NCI-H1417 (cell line): ENCODE measurements around the gene SFMBT1.
A peak's percentile ranks its signal among the peaks of the same experiment; 100 is the strongest.

Experiments used
- DNase-seq, 3 experiments: peaks; one replicate each; lab custom pipeline; 2025; lab: John Stamatoyannopoulos, UW

The SFMBT1 gene

DNA sequence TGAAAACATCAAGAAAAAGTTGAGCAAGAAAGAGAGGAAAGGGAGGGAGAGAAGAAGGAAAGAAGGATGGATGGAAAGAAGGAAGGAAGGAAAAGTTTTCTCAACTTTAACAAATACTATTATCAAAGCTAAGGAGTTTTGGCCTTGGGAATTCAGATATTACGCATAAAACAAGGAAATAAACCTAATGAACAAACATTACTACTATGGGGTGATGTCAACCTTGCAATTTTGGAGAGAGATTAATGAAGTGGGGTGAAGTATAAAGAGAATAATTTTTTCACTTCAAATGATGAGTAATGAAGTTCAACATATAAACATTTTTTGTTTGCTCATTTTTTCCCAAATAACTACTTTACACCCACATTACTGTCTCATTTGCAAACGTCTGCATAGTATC lies 55.2 kb downstream of the SFMBT1 start:
- no peak for DNase-seq

DNA sequence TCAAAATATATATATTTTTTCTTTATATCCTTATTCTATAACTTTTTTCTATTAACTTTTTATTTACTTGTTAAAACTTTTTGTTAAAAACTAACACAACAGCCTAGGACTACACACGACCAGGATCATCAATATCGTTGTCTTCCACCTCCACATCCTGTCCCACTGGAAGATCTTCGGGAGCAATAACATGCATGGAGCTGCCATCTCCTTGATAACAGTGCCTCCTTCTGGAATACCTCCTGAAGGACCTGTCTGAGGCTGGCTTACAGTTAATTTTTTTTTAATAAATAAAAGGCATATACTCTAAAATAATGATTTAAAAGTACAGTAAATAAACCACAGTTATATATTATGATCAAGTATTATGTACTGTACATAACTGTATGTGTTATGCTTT lies 58.9 kb downstream of the SFMBT1 start:
- DNase-seq: no peak

DNA sequence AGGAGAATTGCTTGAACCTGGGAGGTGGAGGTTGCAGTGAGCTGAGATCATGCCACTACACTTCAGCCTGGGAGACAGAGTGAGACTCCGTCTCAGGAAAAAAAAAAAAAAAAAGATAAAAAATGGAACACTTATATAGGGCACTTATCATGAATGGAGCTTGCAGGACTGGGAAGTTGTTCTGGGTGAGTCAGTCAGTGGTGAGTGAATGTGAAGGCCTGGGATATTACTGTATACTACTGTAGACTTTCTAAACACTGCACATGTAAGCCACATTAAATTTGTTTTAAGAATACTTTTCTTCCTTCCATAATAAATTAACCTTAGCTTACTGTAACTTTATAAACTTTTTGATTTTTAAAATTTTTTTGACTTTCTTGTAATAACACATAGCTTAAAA lies 59.8 kb downstream of the SFMBT1 start:
- DNase-seq: no peak

DNA sequence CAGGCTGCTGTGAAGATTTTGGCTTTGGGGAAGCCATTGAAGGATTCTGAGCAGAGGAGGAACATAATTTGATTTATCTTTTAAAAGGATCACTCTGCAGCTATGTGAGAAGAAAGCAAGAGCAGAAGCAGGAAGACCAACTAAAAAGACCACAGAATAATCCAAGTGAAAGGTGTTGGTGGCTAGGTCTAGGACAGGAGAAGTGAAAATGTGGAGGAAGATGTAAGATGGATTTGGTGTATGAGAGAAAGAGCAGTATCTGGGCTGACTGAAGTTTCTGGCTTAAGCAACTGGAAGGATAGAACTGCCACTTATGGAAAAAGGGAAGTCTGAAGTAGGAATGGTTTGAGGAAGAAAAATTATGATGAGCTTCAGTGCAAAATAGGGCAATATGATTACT lies 62.0 kb downstream of the SFMBT1 start:
- DNase-seq: no peak

DNA sequence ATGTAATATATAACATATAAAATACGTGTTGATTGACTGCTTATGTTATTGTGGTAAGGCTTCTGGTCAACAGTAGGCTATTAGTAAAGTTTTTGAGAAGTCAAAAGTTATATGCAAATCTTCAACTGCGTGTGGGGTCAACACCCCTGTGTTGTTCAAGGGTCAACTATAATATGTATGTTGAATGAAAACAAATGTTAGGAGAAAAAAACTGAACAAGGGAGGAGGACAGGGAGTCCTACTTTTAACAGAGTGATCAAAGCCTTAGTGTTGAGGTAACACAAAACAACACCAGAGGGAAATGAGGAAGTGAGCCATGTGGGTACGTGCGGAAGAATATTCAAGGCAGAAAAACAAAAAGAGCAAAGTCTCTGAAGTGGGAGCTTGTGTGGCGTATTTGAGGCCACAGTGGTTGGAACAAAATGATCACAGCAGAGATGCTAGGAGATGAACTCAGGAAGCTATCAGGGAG lies 62.5 kb downstream of the SFMBT1 start:
- no peak for DNase-seq

DNA sequence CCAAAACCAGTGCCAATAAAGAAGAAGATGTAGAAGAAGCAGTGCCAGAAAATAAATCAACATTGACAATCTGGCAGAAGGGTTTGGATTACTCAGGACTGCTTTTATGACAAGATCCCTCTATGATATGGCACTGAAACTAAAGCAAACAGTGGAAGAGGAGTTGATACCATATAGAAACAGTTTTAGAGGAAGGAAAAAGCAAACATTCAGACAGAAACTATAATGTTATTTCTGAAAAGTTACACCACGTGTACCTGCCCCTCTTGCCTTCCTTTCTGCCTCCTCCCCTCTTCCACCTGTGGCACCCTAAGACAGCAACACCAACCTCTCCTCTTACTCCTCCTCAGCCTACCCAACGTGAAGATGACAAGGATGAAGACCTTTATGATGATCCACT lies 63.0 kb downstream of the SFMBT1 start:
- DNase-seq: no peak

DNA sequence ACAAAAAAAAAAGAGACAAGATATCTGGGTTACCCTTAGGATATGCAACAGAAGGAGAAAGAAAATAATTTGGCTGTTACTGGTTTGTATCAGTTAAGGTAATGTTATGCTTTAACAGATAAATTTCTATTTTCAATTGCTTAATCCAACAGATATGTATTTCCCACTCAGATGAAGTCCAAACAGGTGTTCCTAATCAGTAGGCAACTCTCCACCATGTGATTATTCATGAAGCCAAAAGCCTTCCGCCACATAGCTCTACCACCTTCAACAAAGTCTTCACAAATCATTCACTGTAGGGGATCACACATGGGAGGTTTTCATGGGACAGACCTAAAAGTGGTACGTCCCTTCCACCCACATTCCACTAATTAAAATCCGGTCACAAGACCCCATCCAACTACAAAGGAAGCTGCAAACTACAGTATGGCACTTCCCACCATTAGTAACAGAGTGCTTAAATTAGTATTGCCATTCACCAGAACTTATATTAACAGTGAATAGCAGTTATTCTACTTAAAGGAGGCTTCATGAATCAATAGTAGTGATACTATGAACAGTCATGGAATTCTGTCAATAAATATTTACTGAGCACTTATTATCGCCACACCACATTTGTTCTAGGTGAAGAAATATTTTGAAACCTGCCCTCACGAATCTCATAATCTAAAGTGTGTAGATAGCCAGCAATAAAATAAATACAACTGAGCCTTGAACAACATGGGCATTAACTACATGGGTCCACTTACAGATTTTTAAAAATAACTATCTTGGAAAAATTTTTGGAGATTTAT lies 66.5 kb downstream of the SFMBT1 start:
- DNase-seq: no peak

DNA sequence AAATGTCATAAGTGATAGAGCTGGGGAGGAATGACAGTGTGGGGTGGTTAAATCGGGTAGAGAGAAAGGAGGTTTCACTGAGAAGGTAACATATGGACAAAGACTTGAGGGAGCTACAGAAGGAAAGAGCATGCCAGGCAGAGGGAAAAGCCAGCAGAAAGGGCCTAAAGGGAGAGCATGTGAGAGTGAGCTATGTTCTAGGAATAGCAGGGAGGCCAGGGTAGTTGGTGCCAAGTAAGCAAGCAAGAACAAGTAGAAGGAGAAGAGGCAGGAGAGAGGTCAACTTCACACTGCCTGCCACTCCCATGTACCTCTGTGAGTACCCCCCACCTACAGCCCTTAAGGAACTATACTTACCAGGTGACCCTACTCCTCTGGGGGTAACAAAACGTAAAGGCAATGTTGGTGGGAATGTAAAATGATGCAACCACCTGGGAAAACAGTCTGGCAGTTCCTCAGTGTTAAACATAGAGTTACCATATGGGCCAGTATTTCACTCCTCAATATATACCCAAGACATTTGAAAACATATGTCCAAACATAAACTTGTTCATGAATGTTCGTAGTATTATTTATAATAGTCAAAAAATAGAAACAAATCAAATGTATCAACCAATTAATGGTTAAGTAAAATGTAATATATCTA lies 67.6 kb downstream of the SFMBT1 start:
- no peak for DNase-seq

DNA sequence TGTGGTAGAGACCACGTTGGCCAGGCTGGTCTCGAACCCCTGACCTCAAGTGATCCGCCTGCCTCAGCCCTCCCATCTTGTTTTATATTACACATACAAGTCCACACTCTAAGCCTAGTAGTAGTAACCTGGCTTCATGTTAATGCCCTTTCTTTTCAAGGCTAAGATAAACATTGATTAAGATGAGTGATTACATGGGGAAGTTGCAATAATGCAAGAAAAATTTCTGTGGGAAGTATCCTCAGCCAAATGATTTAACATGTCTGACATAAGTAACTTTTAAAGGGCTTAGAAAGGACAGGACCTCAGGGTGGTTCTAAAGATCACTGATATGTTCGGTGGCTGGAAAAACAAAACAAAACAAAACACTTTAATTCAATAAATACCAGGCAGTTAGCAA lies 72.1 kb downstream of the SFMBT1 start:
- DNase-seq: no peak

DNA sequence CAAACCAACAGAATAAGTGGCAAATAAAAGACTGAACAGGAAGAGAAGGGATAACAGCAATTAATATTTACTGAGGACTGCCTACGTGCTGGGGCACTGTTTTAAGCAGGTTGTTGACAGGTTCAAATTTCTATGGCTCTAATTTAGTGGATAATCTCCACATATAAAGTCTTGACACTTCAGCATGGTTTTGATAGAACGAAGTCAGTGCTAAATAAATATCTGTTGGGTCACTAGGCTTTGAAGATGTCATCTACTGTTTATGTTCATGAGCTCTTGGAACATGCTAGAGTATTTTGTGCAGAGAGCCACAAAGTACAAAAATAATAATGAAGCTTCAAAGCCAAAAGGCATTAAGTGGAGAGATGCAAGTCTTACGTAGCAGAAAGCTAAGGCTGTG lies 74.0 kb downstream of the SFMBT1 start:
- no peak for DNase-seq

DNA sequence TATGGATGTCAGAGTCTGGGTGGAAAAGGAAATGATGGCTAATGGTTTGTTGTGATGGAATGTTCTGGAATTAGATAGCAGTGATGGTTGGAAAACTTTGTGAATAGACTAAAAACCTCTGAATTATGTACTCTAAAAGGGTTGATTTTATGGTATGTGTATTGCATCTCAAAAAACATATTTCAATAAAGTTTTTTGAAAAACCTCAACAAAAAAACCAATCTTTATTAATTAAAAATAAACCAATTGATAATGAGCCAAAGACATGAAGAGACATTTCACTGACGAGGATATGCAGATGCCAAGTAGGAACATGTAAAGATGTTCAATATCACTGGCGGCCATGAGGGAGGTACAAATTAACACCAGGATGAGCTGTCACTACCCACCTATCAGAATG lies 78.5 kb downstream of the SFMBT1 start:
- no peak for DNase-seq

DNA sequence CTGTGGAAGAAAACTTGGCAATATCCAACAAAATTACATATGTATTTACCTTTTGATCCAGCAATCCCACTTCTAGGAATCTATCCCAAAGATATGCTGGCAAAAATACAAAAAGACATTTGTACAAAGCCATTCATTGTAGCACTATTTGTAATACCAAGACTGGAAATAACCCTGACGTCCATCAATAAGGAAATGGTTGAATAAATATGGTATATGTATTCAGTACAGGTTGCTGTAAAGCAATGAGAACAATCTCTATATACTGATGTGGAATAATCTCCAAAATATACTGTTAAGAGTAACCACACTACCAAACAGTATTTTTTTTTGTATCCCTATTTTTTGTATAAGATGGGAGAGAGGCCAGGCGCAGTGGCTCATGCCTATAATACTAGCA lies 83.7 kb downstream of the SFMBT1 start:
- DNase-seq: no peak

DNA sequence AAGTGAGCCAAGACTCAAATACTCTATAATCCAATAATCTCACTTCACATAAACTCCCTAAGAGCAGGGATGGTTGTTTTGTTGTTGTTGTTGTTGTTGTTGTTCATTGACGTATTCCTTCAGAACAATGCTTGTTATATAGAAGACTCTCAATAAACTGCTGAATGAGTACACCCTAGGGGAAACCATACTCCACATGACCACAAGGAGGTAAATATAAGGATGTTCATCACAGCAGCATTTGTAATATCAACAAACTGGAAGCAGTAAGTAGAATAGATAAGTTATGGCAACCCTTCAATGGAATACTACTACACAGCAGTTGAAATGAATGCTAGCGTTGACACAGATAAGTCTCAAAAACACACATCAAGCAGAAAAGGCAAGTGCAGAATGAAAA lies 86.1 kb downstream of the SFMBT1 start:
- no peak for DNase-seq

DNA sequence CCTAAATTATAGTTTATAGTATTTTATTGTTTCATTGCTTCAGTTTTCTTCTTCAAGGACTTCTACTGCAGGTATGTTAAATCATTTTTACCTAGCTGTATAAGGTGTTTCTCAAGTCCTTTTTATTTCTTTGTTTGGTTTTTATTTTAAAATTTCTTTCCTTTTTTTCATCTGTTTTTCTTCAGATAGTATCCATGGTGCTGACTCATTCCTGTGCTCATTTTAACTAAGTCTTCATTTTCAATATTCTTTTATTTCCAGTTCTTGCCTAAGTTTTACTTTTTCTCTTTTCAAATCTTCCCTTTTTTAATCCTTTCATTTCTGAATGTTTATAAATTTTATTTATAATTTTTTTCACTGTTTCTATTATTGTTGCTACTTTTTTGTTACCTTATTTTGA lies 106.3 kb downstream of the SFMBT1 start:
- no peak for DNase-seq

DNA sequence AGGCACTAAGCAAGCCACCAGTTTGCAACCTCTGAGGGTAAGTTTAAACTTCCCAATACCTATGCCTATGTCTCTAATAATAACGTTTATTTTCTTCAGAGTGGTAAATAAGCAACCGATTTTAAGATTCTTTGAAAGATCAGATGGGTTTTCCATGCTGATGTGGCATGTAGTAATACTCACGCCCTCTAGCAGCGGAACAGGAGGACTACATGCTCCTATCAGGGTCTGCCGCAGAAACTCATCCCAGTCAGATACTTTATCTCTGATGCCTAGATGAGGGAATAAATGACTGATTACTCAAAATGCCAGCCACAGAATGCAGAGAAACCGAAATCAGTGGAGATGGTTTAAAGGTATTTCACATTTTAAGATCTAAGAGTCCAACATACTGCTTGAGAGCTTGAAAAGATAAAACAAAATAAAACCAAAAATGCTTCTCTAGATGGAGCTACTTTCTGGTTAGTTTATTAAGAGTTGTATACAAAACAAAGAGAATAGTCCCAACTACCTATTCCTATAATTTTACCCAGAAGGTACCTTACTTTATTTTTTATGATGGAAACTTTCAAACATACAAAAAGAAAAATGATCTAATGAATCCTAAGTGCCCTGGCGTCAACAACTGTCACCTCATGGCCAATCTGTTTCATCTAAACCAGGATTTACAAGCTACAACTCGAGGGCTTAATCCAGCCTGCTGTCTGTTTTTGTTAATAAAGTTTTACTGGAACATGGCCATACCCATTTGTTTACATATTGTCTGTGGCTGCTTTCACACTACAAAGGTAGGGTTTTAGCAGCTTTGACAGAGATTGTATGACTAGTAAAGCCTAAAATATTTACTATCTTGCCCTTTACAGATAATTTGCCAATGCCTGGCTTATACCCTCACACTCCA lies 111.0 kb downstream of the SFMBT1 start:
- peak in 2 of 3 experiments; percentile 3 to 24 for DNase-seq

DNA sequence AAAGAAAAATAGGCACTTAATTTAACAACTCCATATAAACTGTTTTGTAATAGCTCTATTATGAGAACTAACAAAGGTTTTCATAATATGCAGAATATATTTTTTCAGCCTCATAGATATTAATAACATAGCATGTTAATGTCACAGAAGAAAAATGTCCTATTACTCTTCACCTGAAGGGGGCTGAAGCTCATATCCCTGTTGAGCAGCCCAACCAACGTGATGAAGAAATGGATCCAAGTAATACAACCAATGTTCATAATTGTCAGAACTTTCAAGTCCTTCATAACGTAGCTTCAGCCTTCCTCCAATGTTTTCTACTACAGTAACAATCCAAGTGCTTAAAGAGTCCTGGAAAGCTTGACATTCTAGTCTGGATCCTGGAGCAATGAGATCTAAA lies 114.0 kb downstream of the SFMBT1 start:
- no peak for DNase-seq

DNA sequence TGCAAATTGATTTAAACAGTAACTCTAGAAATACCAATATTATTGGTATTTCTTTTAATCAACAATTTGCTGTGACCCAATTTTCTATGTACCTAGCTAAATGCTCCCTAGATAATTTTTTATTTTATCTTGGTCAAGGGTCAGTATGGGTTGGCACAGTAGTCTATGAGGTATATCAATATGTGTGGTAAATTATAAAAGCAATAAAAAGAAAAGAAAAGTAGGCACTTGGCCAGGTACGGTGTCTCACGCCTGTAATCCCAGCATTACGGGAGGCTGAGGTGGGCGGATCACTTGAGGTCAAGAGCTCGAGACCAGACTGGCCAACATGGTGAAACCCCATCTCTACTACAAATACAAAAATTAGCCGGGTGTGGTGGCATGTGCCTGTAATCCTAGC lies 114.5 kb downstream of the SFMBT1 start:
- DNase-seq: no peak

DNA sequence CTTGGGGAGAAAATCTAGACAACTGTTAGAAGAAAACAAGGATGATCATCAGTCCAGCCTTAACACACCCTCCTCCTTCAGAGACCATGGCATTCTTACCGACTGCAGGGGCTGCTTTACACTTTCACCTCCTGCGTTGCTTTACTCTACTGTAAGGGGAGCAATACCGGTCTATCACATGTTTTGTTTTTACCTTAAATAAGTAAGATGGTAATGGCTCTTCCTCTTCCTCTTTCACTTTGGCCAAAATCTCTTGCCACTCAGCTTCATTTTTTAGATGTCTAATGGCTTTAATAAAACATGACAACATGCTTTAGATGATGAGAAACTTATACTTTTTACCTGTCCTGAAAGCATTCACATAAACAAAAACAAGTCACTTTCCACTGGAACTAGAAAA lies 115.1 kb downstream of the SFMBT1 start:
- DNase-seq: no peak

DNA sequence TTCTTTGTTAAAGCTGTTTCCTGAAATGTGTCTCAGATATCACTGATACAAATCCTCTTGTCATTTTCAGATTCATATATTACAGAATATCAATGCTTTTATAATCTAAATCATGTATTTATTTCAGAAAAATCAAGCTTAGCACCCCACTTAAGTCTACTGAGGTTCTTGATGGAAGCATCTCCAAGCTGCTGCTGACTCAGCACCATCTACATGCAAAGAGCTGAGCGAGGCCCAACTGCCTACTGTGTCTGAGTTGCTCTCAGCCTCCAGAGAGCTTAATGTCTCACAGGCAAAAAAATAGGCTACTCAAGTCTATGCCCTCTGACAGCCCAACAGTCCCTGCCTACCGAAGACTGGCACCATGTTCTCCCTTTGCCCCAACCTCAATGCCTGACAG lies 119.3 kb downstream of the SFMBT1 start:
- DNase-seq: no peak

DNA sequence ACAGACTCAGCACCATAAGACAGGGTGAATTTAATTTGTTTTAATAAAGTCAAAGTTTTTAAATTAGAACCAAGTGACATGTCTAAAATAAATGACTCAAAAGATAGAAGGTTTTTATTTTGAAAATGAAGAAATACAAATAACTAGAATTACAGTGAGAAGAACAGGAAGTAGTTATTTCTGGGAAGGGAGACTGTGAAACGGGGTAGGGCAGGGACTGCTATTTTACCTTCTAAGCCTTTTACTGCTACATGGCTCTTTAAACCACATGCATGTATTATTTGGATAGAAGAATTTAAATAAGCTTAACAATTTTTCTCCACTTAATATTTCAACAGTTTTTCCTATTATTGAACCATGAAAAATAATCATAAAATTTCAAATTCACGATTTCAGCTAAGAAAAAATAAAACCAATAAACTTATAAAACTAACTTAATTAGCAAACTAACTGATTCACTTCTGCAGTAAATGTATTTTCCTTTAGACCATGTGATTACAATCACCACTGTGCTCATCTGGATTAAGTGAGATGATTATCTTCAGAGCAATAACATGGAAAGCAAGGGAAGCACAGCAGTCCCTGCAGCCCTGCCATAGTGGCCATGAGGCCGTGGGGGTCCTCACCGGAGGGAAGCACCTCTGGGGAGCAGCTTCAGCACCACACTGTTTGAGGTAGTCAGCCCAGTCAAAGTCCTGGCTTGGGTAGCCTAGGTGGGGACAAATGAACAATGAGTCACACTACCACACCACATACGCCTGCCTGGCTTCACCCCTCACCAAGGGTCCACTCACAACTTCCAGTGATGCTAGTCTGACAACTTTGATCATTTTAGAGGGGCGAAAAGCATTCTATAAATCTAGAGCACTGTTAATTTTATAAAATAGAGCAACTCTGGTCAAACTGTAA lies 120.2 kb downstream of the SFMBT1 start:
- no peak for DNase-seq

DNA sequence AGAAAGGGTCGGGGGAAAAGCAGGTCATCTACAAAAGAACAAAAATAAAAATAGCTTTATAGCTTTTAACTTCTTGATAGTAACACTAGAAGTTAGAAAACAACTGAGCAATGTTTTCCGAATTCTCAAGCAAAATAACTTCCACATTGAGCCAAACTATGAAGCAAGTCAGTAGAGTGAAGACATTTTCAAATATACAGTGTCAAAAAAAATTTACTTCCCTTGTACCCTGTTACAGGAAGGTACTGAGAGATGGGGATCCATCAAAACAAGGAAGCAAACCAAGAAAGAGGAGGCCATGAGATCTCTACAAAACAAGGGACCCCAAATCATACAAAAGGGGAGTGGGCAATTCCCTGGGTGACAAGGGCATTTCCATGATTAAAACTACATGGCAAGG lies 121.9 kb downstream of the SFMBT1 start:
- DNase-seq: no peak

DNA sequence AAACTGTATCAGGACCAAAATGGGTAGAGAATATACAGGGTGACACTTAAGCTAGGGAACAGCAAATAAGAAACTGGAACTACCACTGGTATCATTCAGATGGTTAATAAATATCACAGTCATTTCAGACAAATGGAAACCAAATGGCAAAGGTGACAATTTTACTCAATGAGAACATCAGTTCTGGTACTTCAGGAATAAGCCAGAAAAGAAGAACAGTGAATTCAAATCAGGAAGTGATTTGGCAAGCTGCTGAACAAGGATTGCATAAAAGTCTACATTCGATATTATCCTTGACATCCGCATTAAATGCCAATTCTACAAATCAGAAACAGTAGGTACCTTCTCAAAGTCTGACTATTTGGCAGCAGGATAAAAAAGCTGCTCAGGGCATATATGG lies 125.0 kb downstream of the SFMBT1 start:
- DNase-seq: no peak
